B cell (primary cell): Measurements from ENCODE around the gene KCNIP1.

Experiments used
- EZH2 ChIP-seq: IDR thresholded peaks from 2 replicates; pipeline ENCODE4 v1.6.1; 2012; ENCODE audit warnings: borderline replicate concordance, low read depth, mild to moderate bottlenecking, moderate library complexity, low read length; ENCODE audit not compliant: insufficient read depth, poor library complexity, severe bottlenecking
- TF ChIP-seq, protein P1 (sequence below): fragments of 200-600 bp; IDR thresholded peaks from one replicate; pipeline ENCODE4 v1.8.0; 2022; ENCODE audit warnings: antibody characterized with exemption, mild to moderate bottlenecking

- TF ChIP-seq, protein P1, sequence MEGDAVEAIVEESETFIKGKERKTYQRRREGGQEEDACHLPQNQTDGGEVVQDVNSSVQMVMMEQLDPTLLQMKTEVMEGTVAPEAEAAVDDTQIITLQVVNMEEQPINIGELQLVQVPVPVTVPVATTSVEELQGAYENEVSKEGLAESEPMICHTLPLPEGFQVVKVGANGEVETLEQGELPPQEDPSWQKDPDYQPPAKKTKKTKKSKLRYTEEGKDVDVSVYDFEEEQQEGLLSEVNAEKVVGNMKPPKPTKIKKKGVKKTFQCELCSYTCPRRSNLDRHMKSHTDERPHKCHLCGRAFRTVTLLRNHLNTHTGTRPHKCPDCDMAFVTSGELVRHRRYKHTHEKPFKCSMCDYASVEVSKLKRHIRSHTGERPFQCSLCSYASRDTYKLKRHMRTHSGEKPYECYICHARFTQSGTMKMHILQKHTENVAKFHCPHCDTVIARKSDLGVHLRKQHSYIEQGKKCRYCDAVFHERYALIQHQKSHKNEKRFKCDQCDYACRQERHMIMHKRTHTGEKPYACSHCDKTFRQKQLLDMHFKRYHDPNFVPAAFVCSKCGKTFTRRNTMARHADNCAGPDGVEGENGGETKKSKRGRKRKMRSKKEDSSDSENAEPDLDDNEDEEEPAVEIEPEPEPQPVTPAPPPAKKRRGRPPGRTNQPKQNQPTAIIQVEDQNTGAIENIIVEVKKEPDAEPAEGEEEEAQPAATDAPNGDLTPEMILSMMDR, result no peak
- TF ChIP-seq EZH2, result no peak
Observed at GRCh38 chr5:170569101-170569500, 65.3 kb downstream of the KCNIP1 start.
